Measurements from ENCODE around the gene R3HDM2.

R3HDM2 gene

DNA sequence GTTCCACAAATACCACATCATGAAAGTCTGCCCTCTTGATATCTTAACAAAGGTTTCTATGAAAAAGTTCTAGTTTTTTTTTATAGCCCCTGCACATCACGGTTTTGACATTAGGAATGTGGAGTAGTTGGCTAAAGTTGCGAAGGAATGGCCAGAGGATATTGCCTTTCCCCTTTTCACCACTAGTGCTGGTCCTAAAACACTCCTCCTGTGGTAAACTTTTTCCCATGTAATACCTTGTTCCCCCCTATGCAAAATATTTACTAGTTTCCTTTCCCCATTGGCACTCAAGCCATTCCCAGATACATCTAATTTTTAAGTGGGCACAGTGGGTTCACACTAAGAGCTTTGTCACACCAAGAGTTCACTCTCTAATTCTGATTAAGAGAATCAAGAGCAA, 33.4 kb downstream of the R3HDM2 start:
- TF ChIP-seq, protein P1, sequence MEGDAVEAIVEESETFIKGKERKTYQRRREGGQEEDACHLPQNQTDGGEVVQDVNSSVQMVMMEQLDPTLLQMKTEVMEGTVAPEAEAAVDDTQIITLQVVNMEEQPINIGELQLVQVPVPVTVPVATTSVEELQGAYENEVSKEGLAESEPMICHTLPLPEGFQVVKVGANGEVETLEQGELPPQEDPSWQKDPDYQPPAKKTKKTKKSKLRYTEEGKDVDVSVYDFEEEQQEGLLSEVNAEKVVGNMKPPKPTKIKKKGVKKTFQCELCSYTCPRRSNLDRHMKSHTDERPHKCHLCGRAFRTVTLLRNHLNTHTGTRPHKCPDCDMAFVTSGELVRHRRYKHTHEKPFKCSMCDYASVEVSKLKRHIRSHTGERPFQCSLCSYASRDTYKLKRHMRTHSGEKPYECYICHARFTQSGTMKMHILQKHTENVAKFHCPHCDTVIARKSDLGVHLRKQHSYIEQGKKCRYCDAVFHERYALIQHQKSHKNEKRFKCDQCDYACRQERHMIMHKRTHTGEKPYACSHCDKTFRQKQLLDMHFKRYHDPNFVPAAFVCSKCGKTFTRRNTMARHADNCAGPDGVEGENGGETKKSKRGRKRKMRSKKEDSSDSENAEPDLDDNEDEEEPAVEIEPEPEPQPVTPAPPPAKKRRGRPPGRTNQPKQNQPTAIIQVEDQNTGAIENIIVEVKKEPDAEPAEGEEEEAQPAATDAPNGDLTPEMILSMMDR (IDR thresholded peaks at IDR 0.05): no peak

DNA sequence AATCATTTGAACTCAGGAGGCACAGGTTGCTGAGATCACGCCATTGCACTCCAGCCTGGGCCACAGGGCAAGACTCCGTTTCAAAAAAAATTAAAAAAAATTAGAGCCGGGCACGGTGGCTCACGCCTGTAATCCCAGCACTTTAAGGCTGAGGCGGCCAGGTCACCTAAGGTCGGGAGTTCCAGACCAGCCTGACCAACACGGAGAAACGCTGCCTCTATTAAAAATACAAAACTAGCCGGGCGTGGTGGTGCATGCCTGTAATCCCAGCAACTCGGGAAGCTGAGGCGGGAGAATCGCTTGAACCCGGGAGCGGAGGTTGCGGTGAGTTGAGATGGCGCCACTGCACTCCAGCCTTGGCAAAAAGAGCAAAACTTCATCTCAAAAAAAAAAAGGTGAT, 35.7 kb downstream of the R3HDM2 start:
- TF ChIP-seq, protein P1 (IDR thresholded peaks at IDR 0.05): no peak

DNA sequence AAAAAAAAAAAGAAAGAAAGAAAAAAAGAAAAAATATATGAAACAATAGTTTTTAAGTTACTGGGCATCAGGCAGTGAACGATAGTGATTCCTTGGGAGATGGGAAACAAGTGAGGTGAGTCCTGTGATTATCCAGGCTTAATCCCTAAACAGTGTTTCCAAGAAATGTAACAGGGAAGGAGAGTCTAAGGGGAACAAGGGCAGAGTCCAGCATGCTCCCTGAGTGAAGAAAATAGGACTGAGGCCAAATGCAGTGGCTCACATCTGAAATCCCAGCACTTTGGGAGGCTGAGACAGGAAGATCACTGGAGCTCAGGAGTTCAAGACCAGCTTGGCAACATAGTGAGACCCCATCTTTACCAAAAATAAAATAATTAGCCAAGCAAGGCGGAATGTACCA, 40.7 kb downstream of the R3HDM2 start:
- TF ChIP-seq, protein P1 (IDR thresholded peaks at IDR 0.05): no peak

DNA sequence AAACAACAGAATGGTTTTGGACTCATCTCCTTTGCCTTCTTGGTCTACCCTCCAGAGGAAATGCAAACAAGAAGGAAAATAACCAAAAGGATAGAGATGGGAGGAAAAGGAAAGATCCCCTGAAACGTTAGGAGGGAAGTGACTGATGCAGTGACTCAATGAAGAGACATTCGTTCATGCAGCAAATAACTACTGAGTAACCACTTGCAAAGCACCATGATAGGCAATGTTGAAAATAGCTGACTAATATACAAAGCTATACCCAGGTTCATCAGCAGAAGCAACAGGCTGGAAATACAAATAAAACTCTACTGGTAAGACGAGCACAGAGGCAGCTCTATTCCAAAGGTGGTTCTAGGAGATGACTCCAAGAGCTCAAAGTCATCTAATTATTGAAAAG, 41.8 kb downstream of the R3HDM2 start:
- TF ChIP-seq, protein P1 (IDR thresholded peaks at IDR 0.05): no peak

DNA sequence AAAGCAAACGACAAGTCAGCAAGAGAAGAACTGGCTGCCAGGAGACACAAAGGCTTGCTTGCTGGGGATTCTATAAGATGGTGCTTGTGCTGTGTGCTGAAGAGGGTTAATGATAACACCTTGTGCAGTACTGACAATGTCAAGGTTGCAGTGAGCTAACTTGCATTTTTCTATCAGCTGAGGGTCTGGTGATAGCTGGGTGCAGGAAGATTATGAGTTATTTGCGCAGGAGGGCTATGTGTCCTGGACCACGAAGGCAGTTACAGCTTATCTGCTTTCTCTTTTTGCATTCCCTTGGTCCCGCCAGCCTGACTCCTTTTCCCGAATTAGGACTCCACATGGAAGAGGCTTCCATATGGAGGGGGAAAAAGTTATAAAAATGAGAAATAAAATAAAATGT, 42.4 kb downstream of the R3HDM2 start:
- TF ChIP-seq, protein P1 (IDR thresholded peaks at IDR 0.05): no peak

DNA sequence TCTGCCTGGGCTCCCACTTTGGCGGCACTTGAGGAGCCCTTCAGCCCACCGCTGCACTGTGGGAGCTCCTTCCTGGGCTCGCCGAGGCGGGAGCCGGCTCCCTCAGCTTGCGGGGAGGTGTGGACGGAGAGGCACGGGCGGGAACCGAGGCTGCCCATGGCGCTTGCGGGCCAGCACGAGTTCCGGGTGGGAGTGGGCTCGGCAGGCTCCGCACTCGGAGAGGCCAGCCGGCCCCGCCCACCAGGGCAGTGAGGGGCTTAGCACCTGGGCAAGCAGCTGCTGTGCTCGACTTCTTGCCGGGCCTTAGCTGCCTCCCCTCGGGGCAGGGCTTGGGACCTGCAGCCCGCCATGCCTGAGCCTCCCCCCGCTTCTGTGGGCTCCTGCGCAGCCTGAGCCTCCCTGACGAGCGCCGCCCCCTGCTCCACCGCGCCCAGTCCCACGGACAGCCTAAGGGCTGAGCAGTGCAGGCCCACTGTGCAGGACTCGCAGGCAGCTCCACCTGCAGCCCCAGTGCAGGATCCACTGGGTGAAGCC, 44.6 kb downstream of the R3HDM2 start:
- TF ChIP-seq, protein P1 (IDR thresholded peaks at IDR 0.05): no peak

DNA sequence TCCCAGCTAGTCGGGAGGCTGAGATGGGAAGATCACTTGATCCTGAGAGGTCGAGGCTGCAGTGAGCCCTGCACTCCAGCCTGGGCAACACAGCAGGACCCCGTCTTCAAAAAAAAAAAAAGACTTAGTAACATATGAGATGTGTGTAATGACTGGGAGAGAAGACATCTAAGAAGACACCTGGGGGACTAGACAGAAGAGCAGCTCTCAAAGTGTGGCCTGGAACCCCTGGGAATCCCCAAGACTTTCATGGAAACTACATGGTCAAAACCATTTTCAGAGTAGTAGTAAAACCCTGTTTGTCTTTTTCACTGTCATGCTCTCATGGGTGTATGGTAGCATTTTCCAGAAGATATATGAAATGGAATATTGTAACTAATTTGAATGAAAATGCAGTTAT, 45.3 kb downstream of the R3HDM2 start:
- TF ChIP-seq, protein P1 (IDR thresholded peaks at IDR 0.05): no peak

DNA sequence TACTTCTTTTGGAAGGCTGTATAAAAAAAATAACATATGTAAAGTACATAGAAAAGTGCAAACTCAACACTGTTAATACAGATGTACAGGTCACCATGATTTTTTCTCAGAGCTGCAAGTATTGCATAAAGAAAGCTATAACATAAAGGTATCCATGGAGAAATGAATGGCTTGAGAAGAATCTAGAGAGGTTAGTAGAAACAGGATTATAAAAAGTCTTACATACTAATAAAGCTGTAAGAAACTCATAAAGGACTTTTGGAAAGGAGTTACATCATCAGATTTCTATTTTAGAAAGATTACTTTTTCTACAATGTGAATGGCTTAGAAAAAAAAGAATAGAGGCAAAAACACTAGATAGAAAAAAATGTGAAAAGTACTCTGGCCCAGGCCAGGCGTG, 46.4 kb downstream of the R3HDM2 start:
- TF ChIP-seq, protein P1 (IDR thresholded peaks at IDR 0.05): no peak
